Limb (tissue), 2 donors: ENCODE results near the gene PHYHD1.

Experiments
- DNase-seq, 2 donors: peaks; one replicate each; pipeline ENCODE4 v3.0.0-alpha.2; 2016; ENCODE audit errors: extremely low spot score in 2 of 2

PHYHD1 gene

GRCh38 chr9:128920381-128921058 is at the start of gene PHYHD1:
PHYHD1 (plus strand) TSS chr9:128920982; CDS start chr9:128922324, 1,342 bp downstream.
- DNase-seq, result no peak

DNA sequence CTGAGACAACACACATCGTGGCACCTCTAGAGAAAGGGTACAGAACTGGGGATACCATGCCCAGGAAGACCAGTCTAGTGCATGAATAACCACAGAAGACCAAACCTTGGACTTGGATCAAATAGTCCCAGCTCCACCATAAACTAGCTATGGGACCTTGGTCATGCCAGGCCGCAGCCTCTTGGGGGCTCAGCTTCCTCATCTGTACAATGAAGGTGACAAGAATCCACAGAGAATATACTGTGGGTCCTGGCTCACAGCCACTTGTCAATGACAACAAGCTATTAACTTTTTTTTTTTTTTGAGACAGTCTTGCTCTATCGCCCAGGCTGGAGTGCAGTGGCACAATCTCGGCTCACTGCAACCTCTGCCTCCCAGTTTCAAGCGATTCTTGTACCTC is 42.9 kb upstream of the PHYHD1 start:
- DNase-seq, result no peak

DNA sequence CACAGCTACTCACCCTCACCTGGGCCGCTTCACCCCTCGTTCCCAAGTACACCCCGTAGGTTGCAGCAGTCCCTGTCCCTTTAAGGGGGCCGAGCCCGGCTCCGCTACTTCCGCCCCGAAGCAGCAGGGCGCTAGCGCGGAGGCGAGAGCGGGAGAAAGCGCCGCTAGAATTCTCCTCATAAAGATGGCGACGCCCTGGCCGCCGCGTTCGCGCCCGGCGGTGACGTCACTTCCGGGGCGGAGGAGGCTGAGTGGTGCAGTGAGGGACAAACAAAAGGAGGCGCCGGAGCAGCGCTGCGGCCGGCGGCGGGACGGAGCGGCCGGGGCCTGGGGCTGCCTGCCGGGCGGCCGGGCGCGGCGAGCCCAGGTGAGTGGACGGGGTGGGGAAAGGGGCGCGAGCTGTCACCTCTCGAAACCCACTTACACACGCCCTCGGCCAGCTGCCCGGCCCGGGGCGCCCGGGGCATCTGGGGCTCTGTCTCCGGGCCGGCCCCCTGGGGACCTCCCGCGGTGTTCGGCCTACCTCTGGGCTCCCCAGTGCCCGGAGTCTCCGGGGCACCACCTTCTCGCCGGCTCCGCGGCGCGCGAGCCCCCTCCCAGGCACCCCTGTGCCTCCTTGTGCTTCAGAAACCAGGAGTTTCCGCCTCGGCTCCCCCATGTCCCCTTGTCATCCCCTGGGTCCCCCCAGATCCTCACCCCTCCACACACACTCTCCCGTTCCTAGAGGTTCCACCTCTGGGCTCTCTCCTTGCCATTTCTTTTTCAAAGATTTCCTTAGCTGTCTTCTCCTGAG is 38.7 kb upstream of the PHYHD1 start, which contains the start of the genes KYAT1 and LRRC8A:
KYAT1 (minus strand) TSS at position 67 of the 793 bp plus-strand sequence. CDS start 36,545 bp downstream, outside the sequence.
LRRC8A (plus strand) TSS at position 250 of the 793 bp plus-strand sequence. CDS start 25,032 bp downstream, outside the sequence.
- peak; percentile 96 to 99 for DNase-seq

DNA sequence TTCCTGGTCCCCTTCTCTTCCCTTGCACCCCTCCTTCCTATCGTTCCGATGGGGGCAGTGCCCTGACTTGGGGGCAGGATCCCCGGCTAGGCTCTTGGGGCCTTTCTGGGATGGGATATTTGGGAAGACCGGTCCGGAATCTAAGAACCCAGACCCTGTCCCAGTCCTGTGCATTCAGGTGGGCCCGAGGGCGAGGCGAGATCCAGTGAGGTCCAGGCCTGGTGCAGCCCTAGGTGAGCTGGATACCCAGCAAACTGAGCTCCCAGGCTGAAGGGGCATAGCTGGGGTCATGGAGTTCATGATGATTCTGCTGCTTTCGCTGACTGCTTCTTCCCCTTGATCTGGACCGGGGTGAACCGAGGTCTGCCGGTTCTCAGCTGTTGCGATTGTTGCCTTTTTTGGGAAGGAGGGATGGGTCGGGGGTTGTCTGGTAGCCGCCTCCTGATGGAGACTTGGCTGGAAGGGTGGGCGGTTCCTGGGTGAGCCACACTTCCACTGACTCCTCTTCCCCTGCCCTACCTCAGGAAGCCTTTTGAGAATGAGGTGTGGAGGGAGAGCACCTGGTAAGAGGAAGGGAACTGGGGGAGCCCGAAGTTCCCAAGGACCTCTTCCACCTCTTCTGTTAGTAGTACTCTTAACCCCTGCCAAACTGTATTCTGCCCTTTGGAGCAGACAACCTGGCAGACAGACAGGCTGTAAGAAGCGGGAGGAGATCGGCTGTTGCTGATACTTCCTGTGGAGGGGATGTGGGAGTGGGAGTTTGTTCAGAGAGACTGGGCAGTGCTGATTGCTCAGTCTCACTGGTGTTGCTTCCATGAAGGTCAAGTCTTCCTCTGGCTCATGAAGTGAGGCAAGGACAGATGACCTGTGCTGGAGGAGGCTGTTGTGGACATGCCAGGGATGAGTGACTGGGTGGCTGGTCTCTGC is 37.8 kb upstream of the PHYHD1 start:
- peak in 1 of 2 donors; percentile 24 for DNase-seq

GRCh38 chr9:128884164-128884563 is 36.6 kb upstream of the PHYHD1 start:
- no peak for DNase-seq

DNA sequence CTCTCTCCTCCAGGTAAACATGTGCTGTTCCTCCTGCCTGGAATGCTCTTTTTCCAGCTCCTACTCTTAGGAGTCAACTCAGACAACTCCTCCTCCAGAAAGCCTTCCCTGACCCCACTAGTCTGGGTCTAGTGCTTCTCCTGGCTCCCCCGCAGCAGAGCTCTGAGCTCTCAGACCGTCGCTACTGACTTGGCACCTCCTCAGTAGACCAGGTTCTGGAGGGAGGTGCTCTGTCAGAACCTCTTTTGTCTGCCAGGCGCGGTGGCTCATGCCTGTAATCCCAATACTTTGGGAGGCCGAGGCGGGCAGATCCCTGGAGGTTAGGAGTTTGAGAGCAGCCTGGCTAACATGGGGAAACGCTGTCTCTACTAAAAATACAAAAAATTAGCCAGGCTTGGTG is 35.4 kb upstream of the PHYHD1 start:
- DNase-seq, result no peak

- no peak for DNase-seq
These were observed 35.0 kb upstream of the PHYHD1 start for GRCh38 chr9:128885798-128886197.

DNA sequence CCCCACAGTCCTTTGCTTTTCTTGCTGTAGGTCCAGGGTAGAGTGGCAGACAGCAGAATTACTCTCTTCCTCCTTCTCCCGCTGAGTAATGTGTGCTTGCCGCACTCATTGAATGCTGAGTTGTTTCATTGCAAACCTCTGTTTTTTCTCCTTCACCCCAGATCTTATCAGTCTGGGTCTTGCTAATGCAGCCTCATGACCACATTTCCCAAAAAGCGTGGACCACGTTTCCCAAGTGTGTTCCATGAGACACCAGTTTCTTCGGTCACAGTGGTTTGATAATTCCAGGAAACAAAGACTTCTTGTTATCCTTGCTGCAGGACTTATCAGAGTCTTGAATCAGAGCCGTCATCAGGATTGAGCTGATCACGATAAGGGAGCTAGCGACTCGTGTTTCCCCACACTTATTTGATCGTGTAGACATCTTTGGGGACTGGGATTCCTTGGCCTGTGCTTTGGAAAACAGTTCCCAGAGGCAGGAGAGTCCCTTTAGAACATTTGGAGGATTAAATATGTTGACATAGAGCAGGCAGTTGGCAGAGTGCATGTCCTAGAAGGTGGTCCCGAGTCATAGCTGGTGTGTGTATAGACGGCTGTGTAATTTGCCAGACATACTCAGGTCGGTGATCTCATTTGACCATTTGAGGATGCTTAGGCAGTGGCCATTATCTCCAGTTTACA is 34.4 kb upstream of the PHYHD1 start:
- DNase-seq, result no peak

- DNase-seq, result no peak
These were observed 33.7 kb upstream of the PHYHD1 start for GRCh38 chr9:128887049-128887448.

DNA sequence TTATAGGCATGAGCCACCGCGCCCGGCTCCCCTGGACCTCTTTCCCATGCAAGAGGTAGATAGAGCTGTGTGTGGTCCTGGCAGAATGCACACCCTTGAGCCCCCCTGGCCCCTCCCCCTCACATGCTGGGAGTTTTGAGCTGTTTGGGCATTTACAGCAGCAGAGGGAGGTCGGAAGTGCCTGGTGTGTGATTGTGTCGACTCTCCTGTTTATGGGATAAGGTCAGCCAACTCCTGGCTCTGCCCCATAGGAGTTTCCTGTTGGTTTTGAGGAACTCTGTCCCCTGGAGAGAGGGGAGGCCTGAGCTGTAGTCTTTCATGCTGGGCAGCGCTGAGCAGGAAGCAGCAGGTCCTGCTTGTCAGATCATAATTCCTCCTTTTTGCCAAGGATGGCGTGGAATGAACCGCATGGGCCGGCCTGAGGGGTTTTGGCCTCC is 32.9 kb upstream of the PHYHD1 start:
- no peak for DNase-seq

DNA sequence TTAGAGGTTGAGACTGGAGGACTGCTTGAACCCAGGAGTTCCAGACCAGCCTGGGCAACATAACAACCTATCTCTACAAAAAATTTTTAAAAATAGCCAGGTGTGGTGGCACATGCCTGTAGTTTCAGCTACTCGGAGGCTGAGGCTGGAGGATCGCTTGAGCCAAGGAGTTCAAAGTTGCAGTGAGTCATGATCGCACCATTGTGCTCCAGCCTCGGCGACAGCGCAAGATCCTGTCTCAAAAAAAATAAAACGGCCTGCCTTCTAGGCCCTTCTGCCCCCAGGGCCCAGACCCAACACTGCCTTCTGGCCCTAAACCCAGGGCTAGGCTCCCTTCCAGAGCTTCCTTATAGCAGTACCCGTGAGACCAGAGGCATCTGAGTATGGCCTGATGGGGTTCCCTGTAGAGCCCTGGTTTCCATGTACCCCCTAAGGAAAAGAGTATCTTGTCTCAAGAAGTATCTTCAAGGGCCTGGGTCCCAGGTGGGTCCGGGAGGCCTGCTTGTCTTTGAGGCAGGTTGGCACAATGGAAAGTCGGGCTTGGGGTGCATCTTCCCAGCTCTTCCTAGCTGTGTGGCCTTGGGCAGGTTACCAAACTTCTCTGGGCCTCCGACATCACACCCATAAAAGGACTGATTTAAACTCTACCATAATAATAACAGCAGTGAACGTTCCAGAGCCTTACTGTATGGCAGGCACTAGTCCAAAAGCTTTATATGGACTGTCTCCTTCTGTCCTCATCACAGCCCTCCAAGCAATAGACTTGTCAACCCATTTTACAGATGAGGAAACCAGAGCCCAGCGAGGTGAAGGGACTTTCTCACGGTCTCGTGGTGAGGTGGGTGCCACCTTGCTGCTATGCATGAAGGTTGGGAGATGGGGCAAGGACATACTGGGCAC is 29.2 kb upstream of the PHYHD1 start:
- DNase-seq, result no peak

- peak in 1 of 2 donors; percentile 43 for DNase-seq
These were observed 28.4 kb upstream of the PHYHD1 start for GRCh38 chr9:128892221-128892921.

GRCh38 chr9:128893354-128893753 is 27.4 kb upstream of the PHYHD1 start:
- DNase-seq, result no peak

DNA sequence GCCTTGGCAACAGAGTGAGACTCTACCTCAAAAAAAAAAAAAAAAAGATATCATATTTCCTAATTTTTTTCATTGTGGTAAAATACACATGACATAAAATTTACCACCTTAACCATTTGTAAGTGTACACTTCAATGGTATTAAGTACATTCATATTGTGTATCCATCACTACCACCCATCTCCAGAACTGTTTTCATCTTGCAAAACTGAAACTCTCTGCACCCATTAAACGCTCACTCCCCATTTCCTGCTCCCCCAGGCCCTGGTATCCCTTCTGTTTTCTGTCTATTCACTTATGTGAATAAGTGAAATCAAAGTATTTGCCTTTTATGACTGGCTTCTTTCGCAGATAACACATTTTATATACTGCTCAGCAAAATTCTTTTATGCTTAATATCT is 26.0 kb upstream of the PHYHD1 start:
- no peak for DNase-seq

- DNase-seq, result no peak
These were observed 25.2 kb upstream of the PHYHD1 start for GRCh38 chr9:128895556-128895955.

- no peak for DNase-seq
These were observed 22.4 kb upstream of the PHYHD1 start for GRCh38 chr9:128898382-128898781.

DNA sequence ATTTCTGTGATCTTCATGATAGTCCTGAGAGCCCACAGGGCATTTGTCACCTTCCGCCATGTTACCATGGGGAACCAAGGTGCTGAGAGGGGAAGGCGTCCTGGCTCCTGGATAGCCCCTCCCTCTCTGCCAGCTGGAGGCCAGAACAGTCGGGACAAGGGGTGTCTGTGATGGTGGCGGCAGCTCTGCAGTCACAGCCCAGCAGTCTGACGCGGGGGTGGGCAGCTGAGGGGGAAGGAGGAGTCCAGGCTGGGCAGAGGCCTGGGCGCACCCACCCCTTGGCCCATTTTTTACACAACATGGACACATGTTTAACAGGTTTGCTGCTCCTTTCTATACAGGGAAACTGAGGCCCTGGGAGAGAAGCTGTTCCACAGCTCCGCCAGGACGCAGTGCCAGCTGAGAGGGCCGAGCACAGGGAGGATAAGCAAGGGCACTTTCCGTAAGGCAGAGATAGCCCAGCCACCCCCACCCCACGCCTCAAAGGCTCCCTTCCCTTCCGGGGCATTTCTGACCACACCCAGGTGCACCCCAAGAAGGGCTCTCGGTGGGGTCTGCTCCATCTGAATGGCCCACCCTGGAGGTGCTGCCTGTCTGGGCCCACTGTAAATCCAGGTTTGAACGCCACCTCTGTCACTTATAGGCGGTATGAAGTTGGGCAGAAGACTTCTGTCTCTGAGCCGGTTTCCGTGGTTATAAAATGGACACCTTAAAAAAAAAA is 21.8 kb upstream of the PHYHD1 start:
- no peak for DNase-seq

- DNase-seq, result no peak
These were observed 21.0 kb upstream of the PHYHD1 start for GRCh38 chr9:128899566-128900322.
